ENCODE measurements around the gene PCDHA10.
A peak's percentile ranks its signal among the peaks of the same experiment; 100 is the strongest.
"Not testable (repeated sequence)": the region's sequence is repeated elsewhere in the genome, so short reads cannot be mapped to it uniquely, and the experiment has no call there.

The PCDHA10 gene, protein sequence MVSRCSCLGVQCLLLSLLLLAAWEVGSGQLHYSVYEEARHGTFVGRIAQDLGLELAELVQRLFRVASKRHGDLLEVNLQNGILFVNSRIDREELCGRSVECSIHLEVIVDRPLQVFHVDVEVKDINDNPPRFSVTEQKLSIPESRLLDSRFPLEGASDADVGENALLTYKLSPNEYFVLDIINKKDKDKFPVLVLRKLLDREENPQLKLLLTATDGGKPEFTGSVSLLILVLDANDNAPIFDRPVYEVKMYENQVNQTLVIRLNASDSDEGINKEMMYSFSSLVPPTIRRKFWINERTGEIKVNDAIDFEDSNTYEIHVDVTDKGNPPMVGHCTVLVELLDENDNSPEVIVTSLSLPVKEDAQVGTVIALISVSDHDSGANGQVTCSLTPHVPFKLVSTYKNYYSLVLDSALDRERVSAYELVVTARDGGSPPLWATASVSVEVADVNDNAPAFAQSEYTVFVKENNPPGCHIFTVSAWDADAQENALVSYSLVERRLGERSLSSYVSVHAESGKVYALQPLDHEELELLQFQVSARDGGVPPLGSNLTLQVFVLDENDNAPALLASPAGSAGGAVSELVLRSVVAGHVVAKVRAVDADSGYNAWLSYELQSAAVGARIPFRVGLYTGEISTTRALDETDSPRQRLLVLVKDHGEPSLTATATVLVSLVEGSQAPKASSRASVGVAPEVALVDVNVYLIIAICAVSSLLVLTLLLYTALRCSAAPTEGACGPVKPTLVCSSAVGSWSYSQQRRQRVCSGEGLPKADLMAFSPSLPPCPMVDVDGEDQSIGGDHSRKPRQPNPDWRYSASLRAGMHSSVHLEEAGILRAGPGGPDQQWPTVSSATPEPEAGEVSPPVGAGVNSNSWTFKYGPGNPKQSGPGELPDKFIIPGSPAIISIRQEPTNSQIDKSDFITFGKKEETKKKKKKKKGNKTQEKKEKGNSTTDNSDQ

DNA sequence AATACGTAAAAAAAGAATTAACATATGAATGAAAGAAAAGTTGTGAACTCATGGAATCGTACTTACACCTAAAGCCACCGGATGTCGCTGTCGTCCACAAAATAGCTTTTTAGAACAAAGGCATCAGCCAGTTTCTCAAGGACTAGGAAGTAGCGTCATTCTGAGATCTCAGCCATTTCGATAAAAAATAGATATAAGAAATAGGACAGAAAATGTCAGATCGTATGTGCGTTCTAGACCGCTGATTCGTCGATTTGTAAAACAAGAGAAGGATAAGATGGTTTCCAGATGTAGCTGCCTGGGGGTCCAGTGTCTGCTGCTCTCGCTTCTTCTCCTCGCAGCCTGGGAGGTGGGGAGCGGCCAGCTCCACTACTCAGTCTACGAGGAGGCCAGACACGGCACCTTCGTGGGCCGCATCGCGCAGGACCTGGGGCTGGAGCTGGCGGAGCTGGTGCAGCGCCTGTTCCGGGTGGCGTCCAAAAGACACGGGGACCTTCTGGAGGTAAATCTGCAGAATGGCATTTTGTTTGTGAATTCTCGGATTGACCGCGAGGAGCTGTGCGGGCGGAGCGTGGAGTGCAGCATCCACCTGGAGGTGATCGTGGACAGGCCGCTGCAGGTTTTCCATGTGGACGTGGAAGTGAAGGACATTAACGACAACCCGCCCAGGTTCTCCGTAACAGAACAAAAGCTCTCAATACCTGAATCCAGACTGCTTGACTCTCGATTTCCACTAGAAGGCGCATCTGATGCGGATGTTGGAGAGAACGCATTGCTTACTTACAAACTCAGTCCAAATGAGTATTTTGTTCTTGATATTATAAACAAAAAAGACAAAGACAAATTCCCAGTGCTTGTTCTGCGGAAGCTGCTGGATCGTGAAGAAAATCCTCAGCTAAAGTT is at the start of gene PCDHA10:
TSS of gene PCDHA10 (plus strand) at position 126 of the 903 bp plus-strand sequence. CDS start at position 278, 152 bp downstream.
- peak; percentile 6 for DNase-seq (ENCODE audit: low spot score)
- no peak for FAIRE-seq

DNA sequence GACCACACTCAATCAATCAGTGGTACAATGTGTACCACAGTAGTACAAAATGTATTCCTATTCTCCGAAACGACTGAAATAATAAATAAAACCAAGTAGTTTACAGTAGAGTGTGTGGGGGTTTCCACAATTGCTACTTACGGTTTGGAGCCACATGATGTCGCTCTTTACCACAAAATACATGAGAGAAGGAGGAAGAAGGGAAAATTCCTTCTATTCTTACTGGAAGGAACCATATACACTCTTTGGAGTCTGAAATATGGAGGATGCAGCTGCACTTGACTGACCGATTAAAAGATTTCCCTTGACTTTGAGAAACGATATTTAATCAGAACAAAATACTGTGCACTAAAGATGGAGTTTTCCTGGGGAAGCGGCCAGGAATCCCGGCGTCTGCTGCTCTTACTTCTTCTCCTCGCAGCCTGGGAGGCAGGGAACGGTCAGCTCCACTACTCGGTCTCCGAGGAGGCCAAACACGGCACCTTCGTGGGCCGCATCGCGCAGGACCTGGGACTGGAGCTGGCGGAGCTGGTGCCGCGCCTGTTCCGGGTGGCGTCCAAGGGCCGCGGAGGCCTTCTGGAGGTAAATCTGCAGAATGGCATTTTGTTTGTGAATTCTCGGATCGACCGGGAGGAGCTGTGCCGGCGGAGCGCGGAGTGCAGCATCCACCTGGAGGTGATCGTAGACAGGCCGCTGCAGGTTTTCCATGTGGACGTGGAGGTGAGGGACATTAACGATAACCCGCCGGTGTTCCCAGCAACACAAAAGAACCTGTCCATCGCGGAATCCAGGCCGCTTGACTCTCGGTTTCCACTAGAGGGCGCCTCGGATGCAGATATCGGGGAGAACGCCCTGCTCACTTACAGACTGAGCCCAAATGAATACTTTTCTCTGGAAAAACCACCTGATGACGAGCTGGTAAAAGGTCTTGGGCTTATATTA is 48.6 kb upstream of the PCDHA10 start, which contains the start of gene PCDHA4:
TSS of gene PCDHA4 (plus strand) at position 235 of the 942 bp plus-strand sequence.
- FAIRE-seq, result no peak
- no peak for DNase-seq (ENCODE audit: low spot score)

DNA sequence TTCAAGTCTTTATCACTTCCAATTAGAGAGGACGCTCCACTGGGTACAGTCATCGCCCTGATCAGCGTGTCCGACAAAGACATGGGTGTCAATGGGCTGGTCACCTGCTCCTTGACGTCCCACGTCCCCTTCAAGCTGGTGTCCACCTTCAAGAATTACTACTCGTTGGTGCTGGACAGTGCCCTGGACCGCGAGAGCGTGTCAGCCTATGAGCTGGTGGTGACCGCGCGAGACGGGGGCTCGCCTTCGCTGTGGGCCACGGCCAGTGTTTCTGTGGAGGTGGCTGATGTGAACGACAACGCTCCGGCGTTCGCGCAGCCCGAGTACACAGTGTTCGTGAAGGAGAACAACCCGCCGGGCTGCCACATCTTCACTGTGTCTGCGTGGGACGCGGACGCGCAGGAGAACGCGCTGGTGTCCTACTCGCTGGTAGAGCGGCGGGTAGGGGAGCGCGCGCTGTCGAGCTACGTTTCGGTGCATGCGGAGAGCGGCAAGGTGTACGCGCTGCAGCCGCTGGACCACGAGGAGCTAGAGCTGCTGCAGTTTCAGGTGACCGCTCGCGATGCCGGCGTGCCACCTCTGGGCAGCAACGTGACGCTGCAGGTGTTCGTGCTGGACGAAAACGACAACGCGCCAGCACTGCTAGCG is 47.3 kb upstream of the PCDHA10 start:
- not testable (repeated sequence) for DNase-seq (ENCODE audit: low spot score); FAIRE-seq

DNA sequence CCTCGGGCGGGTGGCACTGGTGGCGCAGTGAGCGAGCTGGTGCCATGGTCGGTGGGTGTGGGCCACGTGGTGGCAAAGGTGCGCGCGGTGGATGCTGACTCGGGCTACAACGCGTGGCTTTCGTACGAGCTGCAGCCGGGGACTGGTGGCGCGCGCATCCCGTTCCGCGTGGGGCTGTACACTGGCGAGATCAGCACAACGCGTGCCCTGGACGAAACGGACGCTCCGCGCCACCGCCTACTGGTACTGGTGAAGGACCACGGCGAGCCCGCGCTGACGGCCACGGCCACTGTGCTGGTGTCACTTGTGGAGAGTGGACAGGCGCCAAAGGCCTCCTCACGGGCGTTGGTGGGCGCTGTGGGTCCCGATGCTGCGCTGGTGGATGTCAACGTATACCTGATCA is 46.8 kb upstream of the PCDHA10 start:
- no peak for FAIRE-seq
- no peak for DNase-seq (ENCODE audit: low spot score)

DNA sequence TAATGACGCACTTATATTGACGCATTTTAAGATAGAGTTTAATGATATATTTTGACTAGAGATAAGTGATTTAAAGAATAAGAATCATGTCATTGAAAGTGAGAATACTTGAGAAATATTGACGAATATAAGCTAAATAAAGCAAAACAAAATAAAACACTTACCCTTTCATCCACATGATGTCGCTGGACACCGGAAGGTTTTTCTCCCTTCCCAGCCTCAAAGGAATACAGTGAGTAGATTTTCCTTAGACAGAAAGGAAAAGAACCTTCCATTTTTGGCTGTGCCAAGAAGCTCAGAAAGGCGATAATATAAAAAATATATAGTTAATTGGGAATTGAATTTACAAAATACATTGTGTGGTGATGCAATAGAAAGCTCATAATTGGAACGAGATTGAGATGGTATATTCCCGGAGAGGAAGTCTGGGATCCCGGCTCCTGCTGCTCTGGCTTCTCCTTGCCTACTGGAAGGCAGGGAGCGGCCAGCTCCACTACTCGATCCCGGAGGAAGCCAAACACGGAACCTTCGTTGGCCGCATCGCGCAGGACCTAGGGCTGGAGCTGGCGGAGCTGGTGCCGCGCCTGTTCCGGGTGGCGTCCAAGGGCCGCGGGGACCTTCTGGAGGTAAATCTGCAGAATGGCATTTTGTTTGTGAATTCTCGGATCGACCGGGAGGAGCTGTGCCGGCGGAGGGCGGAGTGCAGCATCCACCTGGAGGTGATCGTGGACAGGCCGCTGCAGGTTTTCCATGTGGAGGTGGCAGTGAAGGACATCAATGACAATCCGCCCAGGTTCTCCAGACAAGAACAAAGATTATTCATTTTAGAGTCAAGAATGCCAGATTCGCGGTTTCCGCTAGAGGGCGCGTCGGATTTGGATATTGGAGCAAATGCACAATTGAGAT is 34.1 kb upstream of the PCDHA10 start, which contains the start of gene PCDHA5:
TSS of gene PCDHA5 (plus strand) at position 239 of the 906 bp plus-strand sequence.
- no peak for FAIRE-seq
- DNase-seq (ENCODE audit: low spot score), result peak; percentile 6

DNA sequence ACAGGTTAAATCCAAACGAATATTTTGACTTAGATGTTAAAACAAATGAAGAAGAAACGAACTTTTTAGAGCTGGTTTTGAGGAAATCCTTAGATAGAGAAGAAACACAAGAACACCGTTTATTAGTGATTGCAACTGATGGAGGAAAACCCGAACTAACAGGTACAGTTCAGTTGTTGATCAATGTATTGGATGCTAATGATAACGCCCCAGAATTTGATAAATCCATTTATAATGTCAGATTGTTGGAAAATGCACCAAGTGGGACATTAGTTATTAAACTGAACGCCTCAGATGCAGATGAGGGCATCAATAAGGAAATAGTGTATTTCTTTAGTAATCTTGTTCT is 33.4 kb upstream of the PCDHA10 start:
- no peak for DNase-seq (ENCODE audit: low spot score)
- no peak for FAIRE-seq

DNA sequence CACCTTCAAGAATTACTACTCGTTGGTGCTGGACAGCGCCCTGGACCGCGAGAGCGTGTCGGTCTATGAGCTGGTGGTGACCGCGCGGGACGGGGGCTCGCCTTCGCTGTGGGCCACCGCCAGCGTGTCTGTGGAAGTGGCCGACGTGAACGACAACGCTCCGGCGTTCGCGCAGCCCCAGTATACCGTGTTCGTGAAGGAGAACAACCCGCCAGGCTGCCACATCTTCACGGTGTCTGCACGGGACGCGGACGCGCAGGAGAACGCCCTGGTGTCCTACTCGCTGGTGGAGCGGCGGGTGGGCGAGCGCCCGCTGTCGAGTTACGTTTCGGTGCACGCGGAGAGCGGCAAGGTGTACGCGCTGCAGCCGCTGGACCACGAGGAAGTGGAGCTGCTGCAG is 32.7 kb upstream of the PCDHA10 start:
- not testable (repeated sequence) for DNase-seq (ENCODE audit: low spot score); FAIRE-seq

DNA sequence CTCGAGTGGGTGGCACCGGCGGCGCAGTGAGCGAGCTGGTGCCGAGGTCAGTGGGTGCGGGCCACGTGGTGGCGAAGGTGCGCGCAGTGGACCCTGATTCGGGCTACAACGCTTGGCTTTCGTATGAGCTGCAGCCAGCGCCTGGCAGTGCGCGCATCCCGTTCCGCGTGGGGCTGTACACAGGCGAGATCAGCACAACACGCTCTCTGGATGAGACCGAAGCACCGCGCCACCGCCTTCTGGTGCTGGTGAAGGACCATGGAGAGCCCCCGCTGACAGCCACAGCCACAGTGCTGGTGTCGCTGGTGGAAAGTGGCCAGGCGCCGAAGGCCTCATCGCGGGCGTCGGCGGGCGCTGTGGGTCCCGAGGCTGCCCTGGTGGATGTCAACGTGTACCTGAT is 32.2 kb upstream of the PCDHA10 start:
- FAIRE-seq (no peak), DNase-seq (ENCODE audit: low spot score) (no peak)

DNA sequence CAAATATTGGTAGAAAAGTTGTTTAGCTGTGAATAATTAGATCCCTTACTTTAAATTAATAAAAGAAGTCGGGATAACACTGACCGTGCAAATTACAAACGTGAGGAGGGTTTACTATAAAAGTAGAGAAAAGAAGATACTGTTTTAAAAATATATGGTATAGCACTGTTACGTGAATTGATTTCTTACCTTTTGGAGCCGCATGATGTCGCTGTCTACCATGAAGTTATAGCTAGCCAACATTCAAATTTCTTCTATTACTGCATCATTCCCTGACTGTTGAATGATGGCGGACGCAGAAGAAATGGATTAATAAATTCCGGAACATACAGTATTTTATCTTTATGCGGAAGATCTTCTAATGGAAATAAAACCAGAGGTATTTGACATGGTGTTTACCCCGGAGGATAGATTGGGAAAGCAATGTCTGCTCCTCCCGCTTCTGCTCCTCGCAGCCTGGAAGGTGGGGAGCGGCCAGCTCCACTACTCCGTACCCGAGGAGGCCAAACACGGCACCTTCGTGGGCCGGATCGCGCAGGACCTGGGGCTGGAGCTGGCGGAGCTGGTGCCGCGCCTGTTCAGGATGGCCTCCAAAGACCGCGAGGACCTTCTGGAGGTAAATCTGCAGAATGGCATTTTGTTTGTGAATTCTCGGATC is 27.9 kb upstream of the PCDHA10 start, which contains the start of gene PCDHA6:
TSS of gene PCDHA6 (plus strand) at position 257 of the 658 bp plus-strand sequence. CDS start at position 389, 132 bp downstream.
- DNase-seq (ENCODE audit: low spot score) (peak; percentile 1), FAIRE-seq (no peak)

DNA sequence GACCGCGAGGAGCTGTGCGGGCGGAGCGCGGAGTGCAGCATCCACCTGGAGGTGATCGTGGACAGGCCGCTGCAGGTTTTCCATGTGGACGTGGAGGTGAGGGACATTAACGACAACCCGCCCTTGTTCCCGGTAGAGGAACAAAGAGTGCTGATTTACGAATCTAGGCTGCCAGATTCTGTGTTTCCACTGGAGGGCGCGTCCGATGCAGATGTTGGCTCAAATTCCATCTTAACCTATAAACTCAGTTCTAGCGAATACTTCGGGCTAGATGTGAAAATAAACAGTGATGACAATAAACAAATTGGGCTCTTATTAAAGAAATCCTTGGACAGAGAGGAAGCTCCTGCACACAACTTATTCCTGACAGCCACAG is 27.3 kb upstream of the PCDHA10 start:
- FAIRE-seq (no peak), DNase-seq (ENCODE audit: low spot score) (no peak)

DNA sequence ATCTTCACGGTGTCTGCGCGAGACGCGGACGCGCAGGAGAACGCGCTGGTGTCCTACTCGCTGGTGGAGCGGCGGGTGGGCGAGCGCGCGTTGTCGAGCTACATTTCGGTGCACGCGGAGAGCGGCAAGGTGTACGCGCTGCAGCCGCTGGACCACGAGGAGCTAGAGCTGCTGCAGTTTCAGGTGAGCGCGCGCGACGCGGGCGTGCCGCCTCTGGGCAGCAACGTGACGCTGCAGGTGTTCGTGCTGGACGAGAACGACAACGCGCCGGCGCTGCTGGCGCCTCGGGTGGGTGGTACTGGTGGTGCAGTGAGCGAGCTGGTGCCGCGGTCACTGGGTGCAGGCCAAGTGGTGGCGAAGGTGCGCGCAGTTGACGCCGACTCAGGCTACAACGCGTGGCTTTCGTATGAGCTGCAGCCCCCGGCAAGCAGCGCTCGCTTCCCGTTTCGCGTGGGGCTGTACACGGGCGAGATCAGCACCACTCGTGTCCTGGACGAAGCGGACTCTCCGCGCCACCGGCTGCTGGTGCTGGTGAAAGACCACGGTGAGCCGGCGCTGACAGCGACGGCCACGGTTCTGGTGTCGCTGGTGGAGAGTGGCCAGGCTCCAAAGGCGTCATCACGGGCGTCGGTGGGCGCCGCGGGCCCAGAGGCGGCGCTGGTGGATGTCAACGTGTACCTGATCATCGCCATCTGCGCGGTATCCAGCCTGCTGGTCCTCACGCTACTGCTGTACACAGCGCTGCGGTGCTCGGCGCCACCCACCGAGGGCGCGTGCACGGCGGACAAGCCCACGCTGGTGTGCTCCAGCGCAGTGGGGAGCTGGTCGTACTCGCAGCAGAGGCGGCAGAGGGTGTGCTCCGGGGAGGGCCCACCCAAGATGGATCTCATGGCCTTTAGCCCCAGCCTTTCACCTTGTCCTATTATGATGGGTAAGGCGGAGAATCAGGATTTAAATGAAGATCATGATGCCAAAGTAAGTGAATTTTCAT is 25.9 kb upstream of the PCDHA10 start:
- FAIRE-seq; DNase-seq (ENCODE audit: low spot score): not testable (repeated sequence)

DNA sequence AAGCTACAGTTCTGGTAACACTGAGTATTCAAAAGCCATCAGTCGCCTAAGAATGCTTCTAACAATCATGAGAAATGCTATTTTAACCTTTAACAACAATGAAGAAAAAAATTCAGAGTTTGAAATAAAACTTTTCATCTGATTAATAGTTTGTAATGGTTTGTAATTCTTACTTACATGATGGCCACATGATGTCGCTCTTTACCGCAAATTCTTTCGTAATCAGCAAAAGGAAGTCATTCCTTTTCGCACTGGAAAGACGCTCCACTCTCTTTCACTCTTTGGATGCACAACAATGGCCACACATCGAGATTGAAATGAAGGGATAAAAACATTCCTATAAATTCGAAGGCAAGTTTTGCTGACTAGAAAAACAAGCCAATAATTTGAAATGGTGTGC is 21.7 kb upstream of the PCDHA10 start, which contains the start of gene PCDHA7:
TSS of gene PCDHA7 (plus strand) at position 277 of the 400 bp plus-strand sequence. CDS start at position 392, 115 bp downstream.
- FAIRE-seq (no peak), DNase-seq (ENCODE audit: low spot score) (peak; percentile 4)

DNA sequence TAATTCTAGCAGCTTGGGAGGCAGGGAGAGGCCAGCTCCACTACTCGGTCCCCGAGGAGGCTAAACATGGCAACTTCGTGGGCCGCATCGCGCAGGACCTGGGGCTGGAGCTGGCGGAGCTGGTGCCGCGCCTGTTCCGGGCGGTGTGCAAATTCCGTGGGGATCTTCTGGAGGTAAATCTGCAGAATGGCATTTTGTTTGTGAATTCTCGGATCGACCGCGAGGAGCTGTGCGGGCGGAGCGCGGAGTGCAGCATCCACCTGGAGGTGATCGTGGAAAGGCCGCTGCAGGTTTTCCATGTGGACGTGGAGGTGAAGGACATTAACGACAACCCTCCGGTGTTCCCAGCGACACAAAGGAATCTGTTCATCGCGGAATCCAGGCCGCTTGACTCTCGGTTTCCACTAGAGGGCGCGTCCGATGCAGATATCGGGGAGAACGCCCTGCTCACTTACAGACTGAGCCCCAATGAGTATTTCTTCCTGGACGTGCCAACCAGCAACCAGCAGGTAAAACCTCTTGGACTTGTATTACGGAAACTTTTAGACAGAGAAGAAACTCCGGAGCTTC is 21.2 kb upstream of the PCDHA10 start:
- DNase-seq (ENCODE audit: low spot score); FAIRE-seq: not testable (repeated sequence)

DNA sequence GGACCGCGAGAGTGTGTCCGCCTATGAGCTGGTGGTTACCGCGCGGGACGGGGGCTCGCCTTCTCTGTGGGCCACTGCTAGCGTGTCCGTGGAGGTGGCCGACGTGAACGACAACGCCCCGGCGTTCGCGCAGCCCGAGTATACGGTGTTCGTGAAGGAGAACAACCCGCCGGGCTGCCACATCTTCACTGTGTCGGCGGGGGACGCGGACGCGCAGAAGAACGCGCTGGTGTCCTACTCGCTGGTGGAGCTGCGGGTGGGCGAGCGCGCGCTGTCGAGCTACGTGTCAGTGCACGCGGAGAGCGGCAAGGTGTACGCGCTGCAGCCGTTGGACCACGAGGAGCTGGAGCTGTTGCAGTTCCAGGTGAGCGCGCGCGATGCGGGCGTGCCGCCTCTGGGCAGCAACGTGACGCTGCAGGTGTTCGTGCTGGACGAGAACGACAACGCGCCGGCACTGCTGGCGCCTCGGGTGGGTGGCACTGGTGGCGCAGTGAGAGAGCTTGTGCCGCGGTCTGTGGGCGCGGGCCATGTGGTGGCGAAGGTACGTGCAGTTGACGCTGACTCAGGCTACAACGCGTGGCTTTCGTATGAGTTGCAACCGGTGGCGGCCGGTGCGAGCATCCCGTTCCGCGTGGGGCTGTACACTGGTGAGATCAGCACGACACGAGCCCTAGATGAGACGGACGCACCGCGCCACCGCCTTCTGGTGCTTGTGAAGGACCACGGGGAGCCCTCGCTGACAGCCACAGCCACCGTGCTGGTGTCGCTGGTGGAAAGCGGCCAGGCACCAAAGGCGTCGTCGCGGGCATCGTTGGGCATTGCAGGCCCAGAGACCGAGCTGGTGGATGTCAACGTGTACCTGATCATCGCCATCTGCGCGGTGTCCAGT is 19.8 kb upstream of the PCDHA10 start:
- DNase-seq (ENCODE audit: low spot score), result no peak
- FAIRE-seq, result no peak

Data from RCC 7860 (cell line).